HCT116 (cell line): Measurements from ENCODE around the gene THSD4. TPM values are rescaled to one million over a fixed set of nuclear protein-coding genes. Genes with fewer than 3 reads are reported as not detected.

Source experiments
- ATAC-seq: fragments of 200-7000 bp; cut with Tn5 transposase; 2 replicates; pipeline ENCODE4 v1.9.1; 2020; ENCODE audit warnings: mild to moderate bottlenecking, moderate library complexity
- BruUV-seq: library from RNA; stranded (reverse); fragments of 400-500 nt; replicated peaks from 2 replicates; lab custom pipeline; 2021; lab: Mats Ljungman, UMichigan
- CTCF ChIA-PET: fragments of 300-600 bp; sonication (Branson Sonifier 250); formaldehyde crosslinking; loops from one replicate; lab custom pipeline; 2021; ENCODE audit warnings: antibody characterized with exemption; lab: Charles Lee
- POLR2A ChIA-PET: fragments of 300-600, 350-600 bp; sonication (Branson Sonifier 250); formaldehyde crosslinking; loops from one replicate; lab custom pipeline; 2021; ENCODE audit warnings: antibody characterized with exemption; lab: Charles Lee
- RAD21 ChIA-PET, 2 experiments: fragments of 300-600 bp; sonication (Branson Sonifier 250); formaldehyde crosslinking; loops; one replicate each; lab custom pipeline; 2023; ENCODE audit warnings: low total read pairs in 2 of 2; ENCODE audit not compliant: uncharacterized antibody in 2 of 2, unreplicated experiment in 2 of 2, low non-redundant PET in 1 of 2; lab: Charles Lee
- DNase-seq: peaks from one replicate; pipeline ENCODE4 v3.0.0-alpha.2; 2010; ENCODE audit warnings: low read depth, low spot score
- H2AFZ ChIP-seq: fragments of 200-600 bp; shearing (Covaris generic), sonication (generic); 2 replicates; pipeline ENCODE4 v1.6.1; 2017; ENCODE audit warnings: low read depth, mixed run types, mixed read lengths, antibody characterized with exemption, low read length; ENCODE audit not compliant: poor library complexity, severe bottlenecking
- H3K27ac ChIP-seq: 2 replicates; pipeline ENCODE4 v1.5.1; 2012; ENCODE audit warnings: low read depth, low read length
- H3K27me3 ChIP-seq: fragments of 200-600 bp; sonication (generic); 2 replicates; pipeline ENCODE4 v1.6.1; 2016; ENCODE audit warnings: mixed run types, low read length, mixed read lengths; ENCODE audit not compliant: insufficient read depth
- H3K36me3 ChIP-seq, 2 experiments: fragments of 200-500 bp in 1 of 2; fragments of 200-600 bp in 1 of 2; sonication (Bioruptor generic) in 1 of 2; sonication (generic) in 1 of 2; 2 replicates each; pipeline versions ENCODE4 v1.5.1 to v1.6.1; 2014 to 2016; ENCODE audit warnings: low read length in 2 of 2, inconsistent platforms in 1 of 2, mixed read lengths in 1 of 2, mixed run types in 1 of 2; ENCODE audit not compliant: insufficient read depth in 2 of 2, control insufficient read depth in 1 of 2
- H3K4me1 ChIP-seq, 2 experiments: fragments of 200-600 bp in 1 of 2; sonication (generic) in 1 of 2; 2 replicates each; pipeline versions ENCODE4 v1.5.1 to v1.6.1; 2012 to 2017; ENCODE audit warnings: low read length in 2 of 2, inconsistent platforms in 1 of 2, mild to moderate bottlenecking in 1 of 2, mixed read lengths in 1 of 2, mixed run types in 1 of 2, moderate library complexity in 1 of 2; ENCODE audit not compliant: insufficient read depth in 2 of 2, control insufficient read depth in 1 of 2
- H3K4me2 ChIP-seq: fragments of 200-600 bp; sonication (generic); 2 replicates; pipeline ENCODE4 v1.6.1; 2017; ENCODE audit warnings: mixed run types, low read length, mixed read lengths
- H3K4me3 ChIP-seq, 2 experiments: fragments of 200-600 bp in 1 of 2; sonication (generic) in 1 of 2; replicated peaks in 1 of 2; 2 replicates each; pipeline ENCODE4 v1.5.1; 2011 to 2016; ENCODE audit warnings: low read length in 2 of 2, control low read depth in 1 of 2, low read depth in 1 of 2, mild to moderate bottlenecking in 1 of 2, mixed read lengths in 1 of 2, mixed run types in 1 of 2
- H3K79me2 ChIP-seq: fragments of 200-600 bp; sonication (generic); 2 replicates; pipeline ENCODE4 v1.6.1; 2017; ENCODE audit warnings: mild to moderate bottlenecking, mixed run types, low read length, moderate library complexity, mixed read lengths; ENCODE audit not compliant: insufficient read depth
- H3K9ac ChIP-seq: fragments of 200-600 bp; sonication (generic); 2 replicates; pipeline ENCODE4 v1.6.1; 2016; ENCODE audit warnings: low read length, mixed read lengths
- H3K9me2 ChIP-seq: fragments of 200-600 bp; sonication (generic), shearing (Covaris generic); 2 replicates; pipeline ENCODE4 v1.6.1; 2017; ENCODE audit warnings: mixed run types, mild to moderate bottlenecking, moderate library complexity; ENCODE audit not compliant: insufficient read depth
- H3K9me3 ChIP-seq, 2 experiments: fragments of 200-500 bp in 1 of 2; fragments of 200-600 bp in 1 of 2; sonication (Bioruptor generic) in 1 of 2; sonication (generic) in 1 of 2; 2 replicates each; pipeline ENCODE4 v1.6.1; 2014 to 2017; ENCODE audit warnings: low read length in 2 of 2, mixed read lengths in 2 of 2, inconsistent platforms in 1 of 2, low read depth in 1 of 2, mild to moderate bottlenecking in 1 of 2, mixed run types in 1 of 2, moderate library complexity in 1 of 2; ENCODE audit not compliant: control insufficient read depth in 1 of 2, insufficient read depth in 1 of 2
- H4K20me1 ChIP-seq: fragments of 200-600 bp; sonication (generic), shearing (Covaris generic); 2 replicates; pipeline ENCODE4 v1.6.1; 2017; ENCODE audit warnings: mixed run types, mild to moderate bottlenecking, moderate library complexity; ENCODE audit not compliant: insufficient read depth
- EZH2phosphoT487 ChIP-seq: fragments of 200-600 bp; IDR thresholded peaks from 2 replicates; pipeline ENCODE4 v1.6.1; 2018; ENCODE audit warnings: antibody characterized with exemption, borderline replicate concordance
- POLR2A ChIP-seq: IDR thresholded peaks from 2 replicates; pipeline ENCODE4 v1.7.0; 2011; ENCODE audit warnings: borderline replicate concordance; ENCODE audit not compliant: insufficient read depth, insufficient read length; ENCODE audit errors: extremely low read depth
- RAD21 ChIP-seq: IDR thresholded peaks from 2 replicates; pipeline ENCODE4 v1.6.1; 2012; ENCODE audit warnings: low read depth, mild to moderate bottlenecking
- REST ChIP-seq: IDR thresholded peaks from 2 replicates; pipeline ENCODE4 v1.6.1; 2012; ENCODE audit warnings: low read depth
- TCF7L2 ChIP-seq: IDR thresholded peaks from 2 replicates; pipeline ENCODE4 v1.7.0; 2011; ENCODE audit warnings: borderline replicate concordance, inconsistent platforms; ENCODE audit not compliant: insufficient read depth, insufficient read length; ENCODE audit errors: extremely low read depth
- YY1 ChIP-seq: IDR thresholded peaks from 2 replicates; pipeline ENCODE4 v1.6.1; 2011; ENCODE audit warnings: low read length, low read depth, moderate library complexity, mild to moderate bottlenecking; ENCODE audit not compliant: insufficient replicate concordance; ENCODE audit errors: extremely low read depth
- ZNF274 ChIP-seq: fragments of 200-500 bp; sonication (Bioruptor generic); IDR thresholded peaks from 2 replicates; pipeline ENCODE4 v1.6.1; 2014; ENCODE audit warnings: mild to moderate bottlenecking, low read depth, low read length, inconsistent platforms
- intact Hi-C: fragments of 100-400 bp; cut with micrococcal nuclease; formaldehyde crosslinking; loops from 2 replicates; pipeline ENCODE4 v1.10.0; 2022
- total RNA-seq: library from RNA; stranded (reverse); gene quantifications from one replicate; pipeline ENCODE4 v1.2.1, GENCODE V29; 2021; ENCODE audit not compliant: unreplicated experiment

The THSD4 gene
- total RNA-seq, 1 experiment from 2014 or later: 30.5 TPM

- ATAC-seq (no peak), DNase-seq (no peak)
- no peak overlapping the region for H3K9ac ChIP-seq
- no peaks in the 10 kb centered on the region for H4K20me1 ChIP-seq
- intact Hi-C loops: loop anchor here (10.0 kb wide), 2 partner anchors 317 to 933 kb away; no protein-coding TSS in a partner anchor
- H3K4me1 ChIP-seq: peaks cover 34 to 38% of the 10 kb centered on the region in 2 experiments
- BruUV-seq: no TSS peak
- H2AFZ ChIP-seq: no peak overlapping the region
- no peak overlapping the region for H3K4me3 ChIP-seq
- H3K4me2 ChIP-seq: no peak overlapping the region
- no peaks in the 10 kb centered on the region for H3K9me3 ChIP-seq
- H3K27me3 ChIP-seq: no peaks in the 10 kb centered on the region
- H3K79me2 ChIP-seq: no peaks in the 10 kb centered on the region
- no peaks in the 10 kb centered on the region for H3K36me3 ChIP-seq
- ChIA-PET POLR2A (no interaction called here), RAD21 (no interaction called here), CTCF (no interaction called here)
- no peak for TF ChIP-seq RAD21
- no peak for TF ChIP-seq REST
- no peak for TF ChIP-seq ZNF274
- no peak for TF ChIP-seq YY1
- no peak for TF ChIP-seq POLR2A
- TF ChIP-seq EZH2phosphoT487: no peak
- TF ChIP-seq TCF7L2: no peak
- no peak overlapping the region for H3K27ac ChIP-seq
- no peaks in the 10 kb centered on the region for H3K9me2 ChIP-seq
Observed at GRCh38 chr15:71291723-71292122, 176.5 kb downstream of the THSD4 start.
